Stimulated activated CD8-positive, alpha-beta memory T cell treated with anti-CD3 and anti-CD28 coated beads, Interleukin-4, amount 100 ng/mL, for 4 hours (primary cell): ENCODE measurements around the gene KRTAP10-7.
"Not testable (repeated sequence)": the region's sequence is repeated elsewhere in the genome, so short reads cannot be mapped to it uniquely, and the experiment has no call there.

Source experiments
- DNase-seq, 2 donors: peaks; one replicate each; pipeline ENCODE4 v3.0.0-alpha.2; 2020; ENCODE audit warnings: low read depth in 2 of 2, low spot score in 1 of 2

The KRTAP10-7 gene

GRCh38 chr21:44571296-44571695 lies 29.1 kb upstream of the KRTAP10-7 start:
- DNase-seq, result no peak

GRCh38 chr21:44571844-44572782 lies 28.3 kb upstream of the KRTAP10-7 start:
- DNase-seq, result no peak

- DNase-seq, result no peak
Observed at GRCh38 chr21:44572959-44573583, 27.3 kb upstream of the KRTAP10-7 start.

- not testable (repeated sequence) for DNase-seq
Observed at GRCh38 chr21:44573630-44574456, 26.6 kb upstream of the KRTAP10-7 start, which contains the start of gene KRTAP10-4. Gene KRTAP10-4 (plus strand): TSS chr21:44573729. CDS start chr21:44573759, 30 bp downstream.

- no peak for DNase-seq
Observed at GRCh38 chr21:44574457-44575306, 25.7 kb upstream of the KRTAP10-7 start.

GRCh38 chr21:44575307-44576024 lies 24.9 kb upstream of the KRTAP10-7 start:
- no peak for DNase-seq

GRCh38 chr21:44576025-44576420 lies 24.4 kb upstream of the KRTAP10-7 start:
- no peak for DNase-seq

GRCh38 chr21:44578371-44579055 lies 21.9 kb upstream of the KRTAP10-7 start:
- DNase-seq, result no peak

- DNase-seq, result no peak
Observed at GRCh38 chr21:44579056-44579832, 21.2 kb upstream of the KRTAP10-7 start.

- DNase-seq, result no peak
Observed at GRCh38 chr21:44579833-44580144, 20.6 kb upstream of the KRTAP10-7 start.

- DNase-seq, result not testable (repeated sequence)
Observed at GRCh38 chr21:44580231-44580821, 20.1 kb upstream of the KRTAP10-7 start, which contains the start of gene KRTAP10-5. Gene KRTAP10-5 (minus strand): TSS chr21:44580604. CDS start chr21:44580578, 26 bp downstream.

- no peak for DNase-seq
Observed at GRCh38 chr21:44581158-44581557, 19.2 kb upstream of the KRTAP10-7 start.

- DNase-seq, result no peak
Observed at GRCh38 chr21:44582055-44582454, 18.3 kb upstream of the KRTAP10-7 start.

GRCh38 chr21:44583089-44583799 lies 17.2 kb upstream of the KRTAP10-7 start:
- no peak for DNase-seq

- DNase-seq, result no peak
Observed at GRCh38 chr21:44583800-44584147, 16.6 kb upstream of the KRTAP10-7 start.

GRCh38 chr21:44585892-44586291 lies 14.5 kb upstream of the KRTAP10-7 start:
- DNase-seq, result no peak

- DNase-seq, result no peak
Observed at GRCh38 chr21:44589094-44589493, 11.3 kb upstream of the KRTAP10-7 start.
